Measurements from ENCODE around the gene ANKH.

GRCh38 chr5:14880688-14881087, 9.1 kb upstream of the ANKH start:
- no peak for TF ChIP-seq EZH2 (IDR thresholded peaks at IDR 0.05; ENCODE audit: borderline replicate concordance)
- TF ChIP-seq CTCF (IDR thresholded peaks at IDR 0.05; ENCODE audit: poor library complexity): no peak
